Suprapubic skin (tissue), 4 donors: ENCODE measurements around the gene TSPOAP1. TPM values are rescaled to one million over a fixed set of nuclear protein-coding genes. Genes with fewer than 3 reads are reported as not detected.

Source experiments
- DNase-seq, 2 donors: peaks; one replicate each; pipeline ENCODE4 v3.0.0-alpha.2; 2019; ENCODE audit warnings: low spot score in 2 of 2
- H3K27ac ChIP-seq: fragments of 200-600 bp; sonication (generic); one replicate; pipeline ENCODE4 v1.5.1; 2019
- H3K27me3 ChIP-seq: fragments of 200-600 bp; sonication (generic); one replicate; pipeline ENCODE4 v1.5.1; 2019
- H3K36me3 ChIP-seq: fragments of 200-600 bp; sonication (generic); one replicate; pipeline ENCODE4 v1.5.1; 2019
- H3K4me1 ChIP-seq: fragments of 200-600 bp; sonication (generic); one replicate; pipeline ENCODE4 v1.5.1; 2019
- H3K4me3 ChIP-seq: fragments of 200-600 bp; sonication (generic); one replicate; pipeline ENCODE4 v1.5.1; 2019; ENCODE audit warnings: mild to moderate bottlenecking
- H3K9me3 ChIP-seq: fragments of 200-600 bp; sonication (generic); one replicate; pipeline ENCODE4 v1.5.1; 2019
- CTCF ChIP-seq, 2 donors: fragments of 200-600 bp in 1 of 2; fragments of 450-650 bp in 1 of 2; sonication (generic) in 1 of 2; IDR thresholded peaks; one replicate each; pipeline ENCODE4 v1.5.1; 2016 to 2019; ENCODE audit warnings: antibody characterized with exemption in 2 of 2, mild to moderate bottlenecking in 1 of 2, moderate library complexity in 1 of 2
- EP300 ChIP-seq: sonication (generic); formaldehyde crosslinking; IDR thresholded peaks from one replicate; pipeline ENCODE4 v1.6.1; 2017; ENCODE audit warnings: antibody characterized with exemption
- POLR2A ChIP-seq, 2 donors: fragments of 450-650 bp; IDR thresholded peaks; one replicate each; pipeline ENCODE4 v1.6.1; 2017; ENCODE audit warnings: antibody characterized with exemption in 2 of 2, mild to moderate bottlenecking in 2 of 2, moderate library complexity in 2 of 2
- POLR2AphosphoS5 ChIP-seq, 3 donors: sonication (generic); formaldehyde crosslinking; IDR thresholded peaks; one replicate each; pipeline ENCODE4 v1.6.1; 2017; ENCODE audit warnings: antibody characterized with exemption in 3 of 3
- WGBS: methylation state at CpG from one replicate; pipeline ENCODE4 v1.1.5; 2018; 5-methylcytosine and 5-hydroxymethylcytosine counted together
- total RNA-seq, 4 donors: library from RNA; depleted of rRNA; stranded (reverse); fragments of >200 nt; gene quantifications; one replicate each; pipeline ENCODE4 v1.1.0, GENCODE V29; 2016

Gene TSPOAP1
- total RNA-seq, 4 donors from 2014 or later, result 6.8 to 26.9 (median 12.4) TPM

GRCh38 chr17:58364270-58364942, 35.8 kb upstream of the TSPOAP1 start:
- H3K36me3 ChIP-seq, result peaks cover 9% of the 10 kb centered on the region
- TF ChIP-seq CTCF (IDR thresholded peaks at IDR 0.05), result no peak
- TF ChIP-seq POLR2AphosphoS5 (IDR thresholded peaks at IDR 0.05), result no peak
- TF ChIP-seq EP300, result no peak
- TF ChIP-seq POLR2A (IDR thresholded peaks at IDR 0.05), result no peak
- peak overlapping the region; percentile 49 for H3K27ac ChIP-seq
- H3K4me1 ChIP-seq, result peaks cover 41% of the 10 kb centered on the region
- no peaks in the 10 kb centered on the region for H3K27me3 ChIP-seq
- H3K9me3 ChIP-seq, result no peaks in the 10 kb centered on the region
- WGBS, result 39% methylated on average over 6 of the region's 7 CpGs
- no peak overlapping the region for H3K4me3 ChIP-seq
- no peak for DNase-seq

GRCh38 chr17:58363457-58364185, 35.0 kb upstream of the TSPOAP1 start:
- WGBS, result 76% methylated on average over 8 of the region's 8 CpGs
- Histone ChIP-seq H3K4me1 (peaks cover 36% of the 10 kb centered on the region), H3K4me3 (no peak overlapping the region), H3K36me3 (peaks cover 9% of the 10 kb centered on the region), H3K27ac (peak overlapping the region; percentile 49), H3K9me3 (no peaks in the 10 kb centered on the region), H3K27me3 (no peaks in the 10 kb centered on the region)
- TF ChIP-seq POLR2A (IDR thresholded peaks at IDR 0.05) (no peak), POLR2AphosphoS5 (IDR thresholded peaks at IDR 0.05) (no peak), CTCF (IDR thresholded peaks at IDR 0.05) (no peak), EP300 (no peak)
- DNase-seq, result no peak

- no peak overlapping the region for H3K4me3 ChIP-seq
- no peaks in the 10 kb centered on the region for H3K9me3 ChIP-seq
- H3K27me3 ChIP-seq, result no peaks in the 10 kb centered on the region
- H3K27ac ChIP-seq, result no peak overlapping the region
- no peak for DNase-seq
- H3K36me3 ChIP-seq, result peaks cover 9% of the 10 kb centered on the region
- WGBS, result 92% methylated on average over 16 of the region's 16 CpGs
- peaks cover 37% of the 10 kb centered on the region for H3K4me1 ChIP-seq
- TF ChIP-seq EP300, result no peak
- TF ChIP-seq POLR2AphosphoS5 (IDR thresholded peaks at IDR 0.05), result no peak
- no peak for TF ChIP-seq CTCF (IDR thresholded peaks at IDR 0.05)
- no peak for TF ChIP-seq POLR2A (IDR thresholded peaks at IDR 0.05)
These were observed 33.9 kb upstream of the TSPOAP1 start for GRCh38 chr17:58362368-58363014.

- 76% methylated on average over 5 of the region's 5 CpGs for WGBS
- peaks cover 27% of the 10 kb centered on the region for H3K4me1 ChIP-seq
- H3K9me3 ChIP-seq, result no peaks in the 10 kb centered on the region
- H3K27me3 ChIP-seq, result no peaks in the 10 kb centered on the region
- TF ChIP-seq CTCF (IDR thresholded peaks at IDR 0.05), result no peak
- TF ChIP-seq POLR2AphosphoS5 (IDR thresholded peaks at IDR 0.05), result no peak
- TF ChIP-seq EP300, result no peak
- H3K36me3 ChIP-seq, result peaks cover 9% of the 10 kb centered on the region
- no peak for DNase-seq
- H3K4me3 ChIP-seq, result no peak overlapping the region
- no peak overlapping the region for H3K27ac ChIP-seq
These were observed 31.9 kb upstream of the TSPOAP1 start for GRCh38 chr17:58360296-58361063.
